ENCODE data around the gene LSM7. TPM values are rescaled to one million over a fixed set of nuclear protein-coding genes. Genes with fewer than 3 reads are reported as not detected.

The LSM7 gene
- total and polyA plus RNA-seq, 9 donors = 31.8 to 196 (median 79.6) TPM

DNA sequence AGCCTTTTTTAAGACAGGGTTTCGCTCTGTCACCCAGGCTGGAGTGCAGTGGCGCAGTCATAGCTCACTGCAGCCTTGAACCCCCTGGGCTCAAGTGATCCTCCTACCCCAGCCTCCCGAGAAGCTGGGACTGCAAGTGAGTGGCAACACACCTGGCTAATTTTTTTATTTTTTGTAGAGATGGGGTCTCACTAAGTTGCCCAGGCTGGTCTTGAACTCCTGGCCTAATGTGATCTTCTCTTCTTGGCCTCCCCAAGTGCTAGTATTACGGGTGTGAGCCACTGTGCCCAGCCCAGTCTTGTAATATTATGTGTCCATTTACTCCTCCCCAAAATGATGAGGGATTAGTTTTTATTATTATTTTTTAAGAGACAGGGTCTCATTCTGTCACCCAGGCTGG lies 17.3 kb downstream of the LSM7 start:
- TF ChIP-seq EP300 (IDR thresholded peaks at IDR 0.05) (no peak), POLR2A (IDR thresholded peaks at IDR 0.05) (no peak)
- TF ChIP-seq, protein P1, sequence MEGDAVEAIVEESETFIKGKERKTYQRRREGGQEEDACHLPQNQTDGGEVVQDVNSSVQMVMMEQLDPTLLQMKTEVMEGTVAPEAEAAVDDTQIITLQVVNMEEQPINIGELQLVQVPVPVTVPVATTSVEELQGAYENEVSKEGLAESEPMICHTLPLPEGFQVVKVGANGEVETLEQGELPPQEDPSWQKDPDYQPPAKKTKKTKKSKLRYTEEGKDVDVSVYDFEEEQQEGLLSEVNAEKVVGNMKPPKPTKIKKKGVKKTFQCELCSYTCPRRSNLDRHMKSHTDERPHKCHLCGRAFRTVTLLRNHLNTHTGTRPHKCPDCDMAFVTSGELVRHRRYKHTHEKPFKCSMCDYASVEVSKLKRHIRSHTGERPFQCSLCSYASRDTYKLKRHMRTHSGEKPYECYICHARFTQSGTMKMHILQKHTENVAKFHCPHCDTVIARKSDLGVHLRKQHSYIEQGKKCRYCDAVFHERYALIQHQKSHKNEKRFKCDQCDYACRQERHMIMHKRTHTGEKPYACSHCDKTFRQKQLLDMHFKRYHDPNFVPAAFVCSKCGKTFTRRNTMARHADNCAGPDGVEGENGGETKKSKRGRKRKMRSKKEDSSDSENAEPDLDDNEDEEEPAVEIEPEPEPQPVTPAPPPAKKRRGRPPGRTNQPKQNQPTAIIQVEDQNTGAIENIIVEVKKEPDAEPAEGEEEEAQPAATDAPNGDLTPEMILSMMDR (IDR thresholded peaks at IDR 0.05) = no peak
- H3K4me1 ChIP-seq (ENCODE audit: insufficient read depth) = no peaks in the 10 kb centered on the region
- whole genome bisulfite sequencing, 3 donors = 92 to 94% (median 94%) methylated on average over 4 of the region's 4 CpGs
- H3K27ac ChIP-seq = no peak overlapping the region
- intact Hi-C loops (cut with DNase I) = no loop called here
- peaks cover 0 to 5% of the 10 kb centered on the region in 2 donors for H3K9me3 ChIP-seq
- no peaks in the 10 kb centered on the region for H3K36me3 ChIP-seq
- DNase-seq = no peak
- H3K4me3 ChIP-seq = no peak overlapping the region
- H3K27me3 ChIP-seq = no peaks in the 10 kb centered on the region

DNA sequence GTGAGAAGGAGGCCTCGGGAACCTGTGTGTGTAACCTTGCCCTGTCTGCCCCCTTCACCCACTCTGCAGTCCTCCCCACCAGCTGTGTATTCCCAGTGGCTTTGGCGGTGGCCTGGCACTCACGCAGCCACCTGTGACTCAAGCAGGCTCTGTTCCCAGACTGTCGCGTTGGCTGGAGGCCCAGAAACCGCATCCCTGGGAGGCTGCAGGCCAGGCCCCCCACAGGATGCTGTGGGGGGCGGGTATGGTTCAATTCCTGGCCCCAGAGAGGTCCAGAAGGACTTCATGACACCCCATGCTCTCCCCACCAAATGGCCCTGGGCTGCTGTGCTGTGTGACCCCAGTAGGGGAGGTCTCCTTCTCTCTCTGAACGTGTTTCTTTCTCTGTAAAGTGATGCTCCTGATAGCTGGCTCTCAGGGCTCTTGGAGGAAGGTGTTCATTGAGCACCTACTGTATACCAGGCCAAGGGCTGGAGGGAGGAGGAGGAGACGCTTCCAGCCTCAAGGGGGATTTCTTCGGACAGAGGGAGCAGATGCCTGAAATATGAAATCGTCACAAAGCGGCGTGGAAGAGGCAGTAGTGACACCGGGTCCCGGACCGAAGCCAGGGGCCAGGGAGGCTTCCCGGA lies 18.5 kb downstream of the LSM7 start:
- Histone ChIP-seq H3K36me3 (no peaks in the 10 kb centered on the region), H3K27me3 (no peaks in the 10 kb centered on the region), H3K27ac (no peak overlapping the region), H3K4me3 (no peak overlapping the region), H3K4me1 (ENCODE audit: insufficient read depth) (no peaks in the 10 kb centered on the region), H3K9me3 (peaks cover 0 to 3% of the 10 kb centered on the region in 2 donors)
- WGBS, 3 donors = 52 to 66% (median 54%) methylated on average over 13 to 17 of the region's 17 CpGs
- intact Hi-C loops (cut with DNase I) = loop anchor here in 1 of 4 donors (10.0 kb wide), 1 partner anchor 1155 kb away; no protein-coding TSS in a partner anchor
- DNase-seq = no peak
- TF ChIP-seq EP300 (IDR thresholded peaks at IDR 0.05) (no peak), POLR2A (IDR thresholded peaks at IDR 0.05) (no peak)
- TF ChIP-seq, protein P1 (IDR thresholded peaks at IDR 0.05) = no peak

DNA sequence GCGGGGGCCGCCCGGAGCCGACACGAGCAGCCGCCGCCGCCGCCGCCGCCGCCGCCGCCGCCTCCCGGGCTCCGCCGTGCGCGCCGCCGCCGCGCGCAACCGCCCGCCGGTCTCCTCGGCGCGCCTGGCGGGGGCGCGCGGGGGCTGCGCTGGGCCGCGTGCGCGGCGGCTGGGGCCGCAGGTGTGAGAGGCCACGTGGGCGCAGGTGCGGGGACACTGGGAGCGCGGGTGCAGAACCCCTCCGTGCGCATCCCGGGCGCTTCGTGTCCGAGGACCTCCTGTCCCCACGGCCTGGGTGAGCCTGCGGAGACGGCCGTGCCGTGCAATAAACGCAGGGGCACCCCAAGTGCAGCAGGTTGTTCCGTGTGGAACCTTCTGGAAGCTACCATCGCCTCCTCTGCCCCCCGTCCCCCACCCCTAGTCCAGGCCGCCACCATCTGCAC lies 20.3 kb downstream of the LSM7 start, which contains the start of gene LINGO3:
Gene LINGO3 (minus strand): TSS at position 41 of the 443 bp plus-strand sequence. CDS start 16,378 bp downstream, outside the sequence.
- H3K4me3 ChIP-seq = no peak within 1 kb of the TSS

DNA sequence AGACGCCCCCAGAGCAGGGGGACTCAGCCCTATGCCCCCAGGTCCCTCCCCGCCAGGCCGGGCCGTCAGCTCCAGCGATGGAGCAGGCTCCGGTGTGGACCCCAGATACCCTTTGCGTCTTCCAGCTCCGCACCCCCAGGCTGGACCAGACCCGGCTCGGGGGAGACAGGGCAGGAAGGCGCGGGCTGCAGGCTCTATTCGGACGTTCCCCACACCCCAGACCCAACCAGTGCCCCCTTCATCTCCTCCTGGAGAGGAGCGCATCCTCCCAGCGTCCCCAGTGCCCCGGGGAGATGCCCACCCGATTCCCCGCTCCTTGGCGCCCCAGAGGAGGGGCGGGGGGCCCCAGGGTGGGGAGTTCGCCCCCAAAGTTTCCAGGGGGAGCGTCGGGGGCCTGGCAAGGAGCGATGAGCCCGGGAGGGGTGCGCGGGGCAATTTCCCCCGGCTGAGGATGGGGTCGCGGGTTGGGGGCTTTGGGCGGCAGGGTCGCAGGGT lies 20.8 kb downstream of the LSM7 start:
- H3K4me3 ChIP-seq = no peak overlapping the region
- no peaks in the 10 kb centered on the region for H3K27me3 ChIP-seq
- DNase-seq = no peak
- 6 to 15% (median 14%) methylated on average over 16 to 33 of the region's 33 CpGs for WGBS, 3 donors
- TF ChIP-seq, protein P1 (IDR thresholded peaks at IDR 0.05) = no peak
- TF ChIP-seq POLR2A (IDR thresholded peaks at IDR 0.05) (no peak), EP300 (IDR thresholded peaks at IDR 0.05) (no peak)
- H3K4me1 ChIP-seq (ENCODE audit: insufficient read depth) = no peaks in the 10 kb centered on the region
- intact Hi-C loops (cut with DNase I) = loop anchor here in 1 of 4 donors (10.0 kb wide), 1 partner anchor 1153 kb away; no protein-coding TSS in a partner anchor
- H3K9me3 ChIP-seq = no peaks in the 10 kb centered on the region
- H3K27ac ChIP-seq = no peak overlapping the region
- no peaks in the 10 kb centered on the region for H3K36me3 ChIP-seq

More for the DNA sequence above, 20.3 kb downstream of the LSM7 start, which contains the start of gene LINGO3:
- TF ChIP-seq EP300 (IDR thresholded peaks at IDR 0.05) (no peak), POLR2A (IDR thresholded peaks at IDR 0.05) (no peak)
- TF ChIP-seq, protein P1 (IDR thresholded peaks at IDR 0.05) = no peak
- WGBS, 3 donors = 2 to 18% (median 3%) methylated on average over 9 to 63 of the region's 63 CpGs
- Histone ChIP-seq H3K36me3 (no peaks in the 10 kb centered on the region), H3K4me1 (ENCODE audit: insufficient read depth) (no peaks in the 10 kb centered on the region), H3K27me3 (no peaks in the 10 kb centered on the region), H3K27ac (no peak within 1 kb of the TSS), H3K9me3 (no peaks in the 10 kb centered on the region)
- intact Hi-C loops (cut with DNase I) = loop anchor here in 1 of 4 donors (10.0 kb wide), 1 partner anchor 1153 kb away; no protein-coding TSS in a partner anchor
- DNase-seq = no peak
